IPS-18a (cell line): Measurements from ENCODE around the gene AWAT2.

Experiments
- H3K27ac ChIP-seq: one replicate; pipeline ENCODE4 v1.5.1; 2013; ENCODE audit warnings: low read length
- H3K27me3 ChIP-seq: one replicate; pipeline ENCODE4 v1.6.1; 2013; ENCODE audit warnings: mild to moderate bottlenecking, low read length; ENCODE audit not compliant: control insufficient read depth, insufficient read depth
- H3K36me3 ChIP-seq: one replicate; pipeline ENCODE4 v1.6.1; 2013; ENCODE audit warnings: low read depth, low read length; ENCODE audit not compliant: control insufficient read depth
- H3K4me1 ChIP-seq: one replicate; pipeline ENCODE4 v1.6.1; 2013; ENCODE audit warnings: low read depth, low read length; ENCODE audit not compliant: control insufficient read depth
- H3K4me3 ChIP-seq: one replicate; pipeline ENCODE4 v1.5.1; 2013; ENCODE audit warnings: low read length
- H3K9ac ChIP-seq: one replicate; pipeline ENCODE4 v1.6.1; 2013; ENCODE audit warnings: mild to moderate bottlenecking, low read length, moderate library complexity
- H3K9me3 ChIP-seq: one replicate; pipeline ENCODE4 v1.6.1; 2013; ENCODE audit warnings: low read depth, low read length; ENCODE audit not compliant: control insufficient read depth

AWAT2 gene, protein sequence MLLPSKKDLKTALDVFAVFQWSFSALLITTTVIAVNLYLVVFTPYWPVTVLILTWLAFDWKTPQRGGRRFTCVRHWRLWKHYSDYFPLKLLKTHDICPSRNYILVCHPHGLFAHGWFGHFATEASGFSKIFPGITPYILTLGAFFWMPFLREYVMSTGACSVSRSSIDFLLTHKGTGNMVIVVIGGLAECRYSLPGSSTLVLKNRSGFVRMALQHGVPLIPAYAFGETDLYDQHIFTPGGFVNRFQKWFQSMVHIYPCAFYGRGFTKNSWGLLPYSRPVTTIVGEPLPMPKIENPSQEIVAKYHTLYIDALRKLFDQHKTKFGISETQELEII

DNA sequence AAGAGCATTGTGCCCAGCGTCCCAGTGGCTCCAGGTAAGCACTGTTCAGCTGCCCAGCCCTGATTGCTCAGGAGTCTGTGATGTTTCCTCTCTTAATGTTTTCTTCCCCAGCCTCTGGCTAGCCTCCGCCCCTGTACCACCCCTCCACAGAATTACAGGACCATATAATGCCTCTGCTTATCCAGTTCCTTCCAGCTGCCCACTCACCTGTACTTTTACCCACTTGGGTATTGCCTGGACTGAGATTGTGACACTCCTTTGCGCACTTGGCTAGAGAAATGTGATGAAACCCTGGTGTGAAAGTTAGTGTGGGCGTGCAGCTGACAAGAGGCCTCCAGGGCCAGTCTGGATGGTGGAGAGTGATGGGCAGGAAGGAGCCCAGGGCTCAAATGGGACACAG, at the start of gene AWAT2:
Gene AWAT2 (minus strand): TSS at position 14 of the 400 bp plus-strand sequence. CDS start 6 bp downstream, at position 8.
- no peaks in the 10 kb centered on the region for H3K36me3 ChIP-seq
- no peaks in the 10 kb centered on the region for H3K27me3 ChIP-seq
- H3K9me3 ChIP-seq = peaks cover 10% of the 10 kb centered on the region
- H3K4me3 ChIP-seq = no peak within 1 kb of the TSS
- no peaks in the 10 kb centered on the region for H3K4me1 ChIP-seq
- H3K9ac ChIP-seq = no peak within 1 kb of the TSS
- H3K27ac ChIP-seq = no peak within 1 kb of the TSS

DNA sequence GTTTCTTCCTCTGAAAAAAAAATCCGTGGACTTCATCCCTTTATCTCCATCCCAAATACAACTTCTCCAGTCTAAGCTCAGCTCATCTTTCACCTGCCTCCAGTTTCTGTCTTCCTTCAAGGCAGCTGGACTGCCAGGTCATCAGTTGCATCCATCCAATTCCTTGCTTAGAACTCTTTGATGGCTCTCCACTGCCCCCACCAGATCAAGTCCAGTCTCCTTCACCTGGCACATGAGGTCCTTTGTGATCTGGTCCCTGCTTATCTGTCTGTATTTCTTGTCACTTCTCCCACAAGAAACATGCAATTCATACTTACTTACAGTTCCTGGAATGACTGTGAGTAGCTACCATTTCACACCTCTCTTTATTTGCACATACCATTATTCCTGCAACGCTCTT, 46.3 kb upstream of the AWAT2 start:
- H3K4me1 ChIP-seq = no peaks in the 10 kb centered on the region
- no peak overlapping the region for H3K27ac ChIP-seq
- no peaks in the 10 kb centered on the region for H3K27me3 ChIP-seq
- H3K4me3 ChIP-seq = no peak overlapping the region
- peaks cover 6% of the 10 kb centered on the region for H3K9me3 ChIP-seq
- no peak overlapping the region for H3K9ac ChIP-seq
- H3K36me3 ChIP-seq = no peaks in the 10 kb centered on the region

DNA sequence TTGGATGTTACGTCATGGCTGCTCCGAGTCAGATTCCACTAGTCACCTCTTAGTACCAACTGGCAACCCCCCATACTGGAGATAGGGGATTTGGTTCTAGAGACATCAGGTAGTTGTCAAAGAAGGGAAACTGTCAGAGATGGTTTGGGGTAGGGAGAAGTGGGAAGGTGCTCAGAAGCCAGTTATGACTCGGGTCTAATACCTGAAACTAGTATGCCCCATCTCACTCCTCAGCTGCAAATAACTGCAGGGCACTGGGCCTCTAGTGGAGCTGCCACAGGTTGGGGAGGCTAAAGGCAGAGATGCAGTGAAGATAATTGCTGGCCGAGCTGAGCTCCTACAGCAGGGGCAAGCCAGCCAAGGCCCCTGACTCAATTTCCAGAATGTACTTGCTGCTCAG, 42.5 kb upstream of the AWAT2 start:
- Histone ChIP-seq H3K9me3 (peaks cover 7% of the 10 kb centered on the region), H3K27me3 (no peaks in the 10 kb centered on the region), H3K9ac (no peak overlapping the region), H3K4me3 (no peak overlapping the region), H3K27ac (no peak overlapping the region), H3K4me1 (no peaks in the 10 kb centered on the region), H3K36me3 (no peaks in the 10 kb centered on the region)

DNA sequence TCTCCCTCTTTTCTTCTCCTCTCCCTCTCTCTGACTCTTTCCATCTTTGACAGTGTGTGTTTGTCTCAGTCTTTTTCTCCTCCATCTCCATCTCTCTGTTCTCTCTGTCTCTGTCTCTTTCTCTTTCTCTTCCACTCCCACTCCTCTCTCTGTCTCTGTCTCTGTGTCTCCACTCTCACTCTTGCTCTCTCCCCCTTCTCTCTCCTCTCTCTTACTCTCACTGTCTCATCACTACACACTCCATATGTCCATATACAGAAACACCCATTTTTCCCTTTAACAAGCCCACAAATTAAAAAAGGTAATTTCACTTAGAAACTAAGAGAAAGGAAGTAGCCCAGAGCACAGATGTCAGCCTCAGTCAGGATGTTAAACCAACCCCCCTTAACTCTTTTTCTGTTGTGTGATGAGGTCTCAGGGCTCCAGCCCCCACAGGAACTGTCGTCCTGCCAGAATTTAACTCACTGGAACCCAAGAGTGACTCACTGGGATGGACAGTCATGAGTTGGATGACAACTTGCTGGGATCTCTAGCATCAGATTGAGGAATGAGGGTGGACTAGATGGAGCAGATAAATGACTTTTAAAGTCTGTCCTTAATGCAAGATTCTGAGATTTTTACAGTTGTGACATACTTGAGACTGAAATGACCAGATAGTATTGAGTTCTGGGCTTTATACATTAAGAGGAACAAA, 40.0 kb upstream of the AWAT2 start:
- peaks cover 7% of the 10 kb centered on the region for H3K9me3 ChIP-seq
- no peak overlapping the region for H3K27ac ChIP-seq
- no peak overlapping the region for H3K4me3 ChIP-seq
- H3K27me3 ChIP-seq = no peaks in the 10 kb centered on the region
- H3K4me1 ChIP-seq = peaks cover 4% of the 10 kb centered on the region
- no peak overlapping the region for H3K9ac ChIP-seq
- H3K36me3 ChIP-seq = no peaks in the 10 kb centered on the region

DNA sequence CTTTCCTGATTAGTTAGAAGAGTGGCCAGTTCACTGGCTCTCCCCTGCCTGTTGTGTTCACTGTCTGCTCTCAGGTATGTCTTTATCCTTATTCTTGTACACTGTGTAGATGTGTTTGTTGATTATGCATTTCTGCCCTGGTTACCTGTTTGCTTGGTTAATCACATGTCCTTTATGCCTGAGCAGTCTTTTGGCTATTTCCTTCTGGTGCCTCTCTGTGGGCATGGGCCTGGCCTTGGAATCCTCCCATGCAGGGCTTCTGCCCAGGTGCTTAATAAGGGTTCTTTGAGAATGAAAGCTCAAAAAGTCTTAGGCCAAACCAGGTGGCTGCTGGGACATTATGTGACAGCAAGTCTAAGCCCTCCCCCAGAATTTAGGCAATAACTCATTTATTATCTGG, 39.0 kb upstream of the AWAT2 start:
- no peak overlapping the region for H3K4me3 ChIP-seq
- H3K27me3 ChIP-seq = no peaks in the 10 kb centered on the region
- H3K36me3 ChIP-seq = no peaks in the 10 kb centered on the region
- H3K4me1 ChIP-seq = peaks cover 4% of the 10 kb centered on the region
- no peak overlapping the region for H3K9ac ChIP-seq
- H3K9me3 ChIP-seq = peaks cover 7% of the 10 kb centered on the region
- no peak overlapping the region for H3K27ac ChIP-seq

DNA sequence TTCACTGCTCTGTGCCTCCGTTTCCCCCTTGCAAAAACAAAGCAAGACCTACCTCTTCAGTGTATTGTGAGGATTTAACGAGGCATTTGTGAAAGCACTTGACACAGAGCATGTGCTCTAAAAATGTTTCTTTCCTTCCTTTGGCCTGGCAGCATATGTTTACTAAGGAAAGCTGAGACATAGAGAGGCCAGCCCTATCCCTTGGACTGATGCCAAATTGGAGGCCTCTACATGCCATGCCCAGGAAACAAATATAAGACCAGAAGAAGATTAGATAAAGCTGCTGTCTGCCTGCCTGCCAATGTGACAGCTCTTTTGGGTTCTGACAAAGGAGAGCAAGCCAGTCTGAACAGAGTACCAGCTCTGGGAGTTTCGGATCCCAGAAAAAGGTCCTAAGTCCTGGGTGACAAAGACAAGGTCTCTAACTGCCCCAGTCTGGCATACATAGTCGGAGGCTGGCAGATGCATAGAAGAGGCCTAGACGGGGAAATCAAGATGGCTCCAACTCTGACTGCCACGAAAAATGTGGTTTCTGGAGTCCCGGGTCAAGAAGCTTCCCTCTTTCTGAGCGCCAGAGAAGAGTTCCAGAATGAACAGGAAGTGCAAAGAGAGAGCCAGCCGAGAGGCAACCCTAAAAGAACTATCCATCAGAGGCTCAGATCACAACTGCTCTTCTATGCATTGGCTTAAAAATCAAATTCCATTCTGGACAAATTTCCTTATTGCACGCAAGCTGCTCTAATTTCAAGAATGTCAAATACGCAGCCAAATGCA, 38.3 kb upstream of the AWAT2 start:
- Histone ChIP-seq H3K27me3 (no peaks in the 10 kb centered on the region), H3K4me3 (no peak overlapping the region), H3K4me1 (peaks cover 4% of the 10 kb centered on the region), H3K9me3 (peaks cover 7% of the 10 kb centered on the region), H3K36me3 (no peaks in the 10 kb centered on the region), H3K27ac (no peak overlapping the region), H3K9ac (no peak overlapping the region)

DNA sequence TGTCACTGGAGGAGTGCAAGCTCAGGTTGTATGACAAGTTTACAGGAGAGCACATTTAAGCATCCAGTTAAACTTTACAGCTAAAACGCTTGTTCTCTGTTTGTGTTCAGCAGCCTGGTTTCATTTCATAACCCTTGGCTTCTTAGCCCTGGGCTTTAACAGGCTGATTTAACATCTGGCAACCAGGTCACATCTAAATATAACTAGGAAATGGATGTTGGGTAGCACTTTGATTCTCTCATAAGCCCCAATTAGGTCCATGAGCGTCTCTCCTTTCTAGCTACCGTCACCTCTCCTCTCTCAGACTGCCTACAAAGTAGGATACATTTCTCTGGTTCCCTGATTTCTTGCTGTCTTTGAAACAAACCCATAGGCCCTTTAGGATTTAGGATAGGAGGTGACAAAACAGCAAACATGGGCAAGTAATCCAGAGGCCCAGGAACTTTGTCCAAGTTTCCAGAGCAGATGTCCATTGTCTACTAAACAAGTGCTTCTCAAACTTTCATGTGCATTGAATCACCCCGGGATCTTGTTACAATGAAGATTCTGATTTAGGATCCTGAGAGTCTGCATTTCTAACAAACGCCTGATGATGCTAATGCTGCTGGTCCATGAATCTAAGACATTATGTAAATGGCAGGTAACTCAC, 35.0 kb upstream of the AWAT2 start:
- H3K4me3 ChIP-seq = no peak overlapping the region
- H3K27me3 ChIP-seq = no peaks in the 10 kb centered on the region
- H3K4me1 ChIP-seq = peaks cover 4% of the 10 kb centered on the region
- H3K27ac ChIP-seq = no peak overlapping the region
- no peak overlapping the region for H3K9ac ChIP-seq
- peaks cover 7% of the 10 kb centered on the region for H3K9me3 ChIP-seq
- H3K36me3 ChIP-seq = no peaks in the 10 kb centered on the region

DNA sequence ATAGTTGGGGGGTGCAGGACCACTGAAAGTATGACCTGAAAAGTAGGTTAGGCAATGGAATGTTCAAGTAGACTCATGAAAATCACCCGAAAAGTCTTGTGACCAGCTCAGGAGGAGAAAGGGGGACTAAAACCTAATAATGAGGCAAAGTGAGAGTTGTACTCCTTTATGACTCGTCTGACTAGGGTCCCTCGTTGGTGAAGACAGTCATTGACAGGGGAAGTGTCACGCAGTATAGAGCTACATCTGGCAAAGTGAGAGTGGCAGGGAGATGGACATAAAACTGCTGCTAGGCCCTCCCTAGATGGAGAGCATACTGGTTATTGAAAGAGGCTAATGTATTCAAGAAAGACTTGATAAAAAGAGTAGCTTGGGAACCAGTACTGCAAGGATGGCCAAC, 33.0 kb upstream of the AWAT2 start:
- Histone ChIP-seq H3K27ac (no peak overlapping the region), H3K9me3 (peaks cover 10% of the 10 kb centered on the region), H3K36me3 (no peaks in the 10 kb centered on the region), H3K4me3 (no peak overlapping the region), H3K9ac (no peak overlapping the region), H3K27me3 (no peaks in the 10 kb centered on the region), H3K4me1 (peaks cover 4% of the 10 kb centered on the region)

DNA sequence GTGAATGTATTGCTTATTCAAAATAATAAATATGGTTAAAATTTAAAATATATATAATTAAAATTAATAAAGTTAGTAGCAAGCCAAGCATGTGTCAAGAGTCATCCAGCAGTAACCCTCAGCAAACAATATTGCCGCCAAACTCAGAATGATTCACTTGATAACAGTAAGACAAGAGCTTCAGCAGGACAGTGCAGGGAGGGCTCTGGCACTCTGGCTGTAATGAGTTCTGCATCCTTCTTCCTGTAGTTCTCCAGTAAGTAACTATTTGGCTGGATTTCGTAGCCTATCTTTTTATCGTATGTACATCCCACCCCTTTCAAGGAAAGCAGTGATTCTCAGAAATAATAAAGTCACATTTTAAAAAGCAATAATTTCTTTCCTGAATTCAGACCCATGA, 30.1 kb upstream of the AWAT2 start:
- H3K9me3 ChIP-seq = peaks cover 14% of the 10 kb centered on the region
- no peak overlapping the region for H3K27ac ChIP-seq
- no peak overlapping the region for H3K4me3 ChIP-seq
- H3K9ac ChIP-seq = no peak overlapping the region
- H3K27me3 ChIP-seq = no peaks in the 10 kb centered on the region
- peaks cover 1% of the 10 kb centered on the region for H3K4me1 ChIP-seq
- no peaks in the 10 kb centered on the region for H3K36me3 ChIP-seq

DNA sequence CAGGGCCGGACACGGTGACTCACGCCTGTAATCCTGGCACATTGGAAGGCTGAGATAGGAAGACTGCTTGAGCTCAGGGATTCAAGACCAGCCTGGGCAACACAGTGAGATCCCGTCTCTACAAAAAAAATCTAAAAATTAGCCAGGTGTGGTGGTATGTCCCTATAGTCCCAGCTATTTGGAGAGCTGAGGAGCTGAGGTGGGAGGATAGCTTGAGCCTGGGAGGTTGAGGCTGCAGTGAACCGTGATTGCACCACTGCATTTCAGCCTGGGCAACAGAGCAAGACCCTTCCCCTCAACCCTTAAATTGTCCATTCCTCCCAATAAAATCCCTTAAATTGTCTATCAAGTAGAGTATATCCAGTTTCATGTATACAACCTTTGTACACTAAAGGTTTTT, 29.6 kb upstream of the AWAT2 start:
- Histone ChIP-seq H3K4me1 (no peaks in the 10 kb centered on the region), H3K4me3 (no peak overlapping the region), H3K9me3 (peaks cover 14% of the 10 kb centered on the region), H3K27me3 (no peaks in the 10 kb centered on the region), H3K27ac (no peak overlapping the region), H3K36me3 (no peaks in the 10 kb centered on the region), H3K9ac (no peak overlapping the region)

DNA sequence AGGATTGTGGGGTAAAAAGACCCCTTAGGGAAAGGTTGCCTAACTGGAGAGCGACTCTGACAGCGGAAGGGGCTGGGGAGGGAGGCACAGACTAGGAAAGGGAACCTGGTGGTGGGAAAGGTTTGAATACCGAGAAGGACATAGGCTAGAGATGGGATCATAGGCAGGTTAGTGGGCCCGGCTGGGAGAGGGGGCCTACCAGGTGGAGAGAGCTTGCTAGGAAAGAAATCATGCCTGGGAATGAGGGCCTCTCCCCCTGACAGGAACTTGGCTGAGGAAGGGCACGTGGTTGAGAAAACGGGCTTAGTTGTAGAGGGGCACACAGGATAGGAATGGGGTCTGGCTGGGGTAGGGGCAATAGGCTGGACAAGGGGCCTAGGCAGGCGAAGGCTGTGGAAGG, 16.9 kb upstream of the AWAT2 start:
- H3K36me3 ChIP-seq = no peaks in the 10 kb centered on the region
- H3K27ac ChIP-seq = no peak overlapping the region
- no peak overlapping the region for H3K4me3 ChIP-seq
- H3K4me1 ChIP-seq = no peaks in the 10 kb centered on the region
- peaks cover 3% of the 10 kb centered on the region for H3K9me3 ChIP-seq
- H3K9ac ChIP-seq = no peak overlapping the region
- H3K27me3 ChIP-seq = no peaks in the 10 kb centered on the region
